Keratinocyte (primary cell): ENCODE measurements around the gene CACFD1. TPM values are rescaled to one million over a fixed set of nuclear protein-coding genes. Genes with fewer than 3 reads are reported as not detected.

Experiments used
- DNase-seq: peaks from one replicate; pipeline ENCODE4 v3.0.0-alpha.2; 2011; ENCODE audit warnings: low read depth, missing footprints, low spot score
- FAIRE-seq: peaks from 2 replicates; lab custom pipeline; 2011; peaks lifted over from hg19 to GRCh38; lab: Jason Lieb, UNC
- H2AFZ ChIP-seq: 2 replicates; pipeline ENCODE4 v1.6.0; 2012; ENCODE audit warnings: low read length, control low read depth, inconsistent platforms; ENCODE audit not compliant: control insufficient read depth
- H3K27ac ChIP-seq: 2 replicates; pipeline ENCODE4 v1.5.1; 2011; ENCODE audit warnings: low read length; ENCODE audit not compliant: control insufficient read depth, insufficient read depth
- H3K27me3 ChIP-seq: 3 replicates; pipeline ENCODE4 v1.6.0; 2011; ENCODE audit warnings: low read length; ENCODE audit not compliant: control insufficient read depth, insufficient read depth; ENCODE audit errors: extremely low read depth
- H3K36me3 ChIP-seq, 2 experiments: 2 replicates in 1 of 2; 3 replicates in 1 of 2; pipeline ENCODE4 v1.5.1; 2011; ENCODE audit warnings: low read length in 2 of 2, mild to moderate bottlenecking in 1 of 2; ENCODE audit not compliant: control insufficient read depth in 2 of 2, insufficient read depth in 2 of 2; ENCODE audit errors: extremely low read depth in 1 of 2
- H3K4me1 ChIP-seq: 3 replicates; pipeline ENCODE4 v1.5.1; 2011; ENCODE audit warnings: low read length; ENCODE audit not compliant: control insufficient read depth, insufficient read depth; ENCODE audit errors: extremely low read depth
- H3K4me2 ChIP-seq: 3 replicates; pipeline ENCODE4 v1.6.0; 2011; ENCODE audit warnings: low read depth, low read length; ENCODE audit not compliant: control insufficient read depth, insufficient read depth; ENCODE audit errors: extremely low read depth
- H3K4me3 ChIP-seq, 3 experiments: fragments of 200-600 bp in 1 of 3; sonication (generic) in 1 of 3; 2 replicates in 2 of 3; 3 replicates in 1 of 3; pipeline ENCODE4 v1.5.1; 2011 to 2016; ENCODE audit warnings: low read length in 3 of 3, mild to moderate bottlenecking in 3 of 3, control low read depth in 2 of 3, inconsistent platforms in 1 of 3, low read depth in 1 of 3, mixed read lengths in 1 of 3, mixed run types in 1 of 3, moderate library complexity in 1 of 3; ENCODE audit not compliant: control insufficient read depth in 2 of 3, insufficient read depth in 2 of 3; ENCODE audit errors: extremely low read depth in 1 of 3
- H3K79me2 ChIP-seq: 2 replicates; pipeline ENCODE4 v1.6.0; 2012; ENCODE audit warnings: low read length; ENCODE audit not compliant: control insufficient read depth, insufficient read depth
- H3K9ac ChIP-seq: 3 replicates; pipeline ENCODE4 v1.6.0; 2011; ENCODE audit warnings: low read length; ENCODE audit not compliant: control insufficient read depth, insufficient read depth; ENCODE audit errors: extremely low read depth
- H3K9me1 ChIP-seq: 3 replicates; pipeline ENCODE4 v1.6.0; 2011; ENCODE audit warnings: low read length; ENCODE audit not compliant: control insufficient read depth, insufficient read depth; ENCODE audit errors: extremely low read depth
- H3K9me3 ChIP-seq: 2 replicates; pipeline ENCODE4 v1.5.1; 2012; ENCODE audit warnings: low read depth, low read length; ENCODE audit not compliant: control insufficient read depth
- H4K20me1 ChIP-seq: 3 replicates; pipeline ENCODE4 v1.6.0; 2011; ENCODE audit warnings: low read length; ENCODE audit not compliant: control insufficient read depth, insufficient read depth; ENCODE audit errors: extremely low read depth
- CTCF ChIP-seq, 3 experiments: IDR thresholded peaks in 1 of 3; conservative IDR thresholded peaks in 1 of 3; optimal IDR thresholded peaks in 1 of 3; 2 replicates in 2 of 3; 3 replicates in 1 of 3; pipeline versions ENCODE3 to v1.5.1; 2011; ENCODE audit warnings: low read length in 3 of 3, mild to moderate bottlenecking in 3 of 3, moderate library complexity in 2 of 3, control low read depth in 1 of 3, inconsistent platforms in 1 of 3; ENCODE audit not compliant: insufficient read depth in 2 of 3; ENCODE audit errors: extremely low read depth in 1 of 3
- EZH2 ChIP-seq: IDR thresholded peaks from one replicate; pipeline ENCODE4 v1.6.1; 2012; ENCODE audit warnings: inconsistent platforms, mild to moderate bottlenecking, low read length, moderate library complexity
- dilution Hi-C: fragments of 300-500 bp; cut with MboI; formaldehyde crosslinking; loops from one replicate; pipeline ENCODE4 v1.7.0; 2020; ENCODE audit warnings: low sequenced_read_pairs; ENCODE audit not compliant: extremely low pct_ligation_motif_present
- polyA plus RNA-seq, 5 experiments: library from polyadenylated mRNA; depleted of rRNA in 3 of 5; stranded (reverse) in 3 of 5; stranded (forward) in 1 of 5; unstranded in 1 of 5; fragments of >200 nt; gene quantifications; 1 replicate in 1 of 5; 2 replicates in 3 of 5; 3 replicates in 1 of 5; pipeline versions ENCODE4 v1.2.1 to v1.2.3, GENCODE V29; 2011 to 2012; ENCODE audit warnings: missing spikeins in 2 of 5, low read depth in 1 of 5, low replicate concordance in 1 of 5

Gene CACFD1
- polyA plus RNA-seq, 1 donor (not counting 4 experiments of a cell fraction or from before 2014, with no cell fraction given) = 3.4 TPM

GRCh38 chr9:133508046-133508445 lies 48.3 kb downstream of the CACFD1 start:
- no peak overlapping the region for H3K9ac ChIP-seq
- FAIRE-seq (no peak), DNase-seq (no peak)
- no peaks in the 10 kb centered on the region for H4K20me1 ChIP-seq
- H3K79me2 ChIP-seq = no peaks in the 10 kb centered on the region
- no peak overlapping the region for H3K4me2 ChIP-seq
- no peaks in the 10 kb centered on the region for H3K36me3 ChIP-seq
- no peak overlapping the region for H3K27ac ChIP-seq
- TF ChIP-seq EZH2 = no peak
- TF ChIP-seq CTCF (optimal IDR thresholded peaks at IDR 0.05 in 1 of 3, IDR thresholded peaks at IDR 0.05 in 1 of 3, conservative IDR thresholded peaks at IDR 0.05 in 1 of 3; ENCODE audit: extremely low read depth in 1 of 3, insufficient read depth in 2 of 3, low read length in 3 of 3) = no peak
- H3K9me1 ChIP-seq = no peaks in the 10 kb centered on the region
- no peak overlapping the region for H2AFZ ChIP-seq
- peaks cover 12% of the 10 kb centered on the region for H3K4me1 ChIP-seq
- dilution Hi-C loops = no loop called here
- H3K27me3 ChIP-seq = peaks cover 8% of the 10 kb centered on the region
- peaks cover 2% of the 10 kb centered on the region for H3K9me3 ChIP-seq
- H3K4me3 ChIP-seq = no peak overlapping the region

- peaks cover 12% of the 10 kb centered on the region for H3K4me1 ChIP-seq
- H3K36me3 ChIP-seq = no peaks in the 10 kb centered on the region
- no peaks in the 10 kb centered on the region for H3K79me2 ChIP-seq
- peak overlapping the region; percentile 65 for H3K4me2 ChIP-seq
- FAIRE-seq = no peak
- H3K27ac ChIP-seq = no peak overlapping the region
- H2AFZ ChIP-seq = no peak overlapping the region
- peaks cover 2% of the 10 kb centered on the region for H3K9me3 ChIP-seq
- peaks cover 14% of the 10 kb centered on the region for H3K27me3 ChIP-seq
- H3K4me3 ChIP-seq = peak overlapping the region in 2 of 3 experiments; percentile 18 to 31
- dilution Hi-C loops = no loop called here
- no peaks in the 10 kb centered on the region for H3K9me1 ChIP-seq
- TF ChIP-seq EZH2 (no peak), CTCF (optimal IDR thresholded peaks at IDR 0.05 in 1 of 3, IDR thresholded peaks at IDR 0.05 in 1 of 3, conservative IDR thresholded peaks at IDR 0.05 in 1 of 3; ENCODE audit: extremely low read depth in 1 of 3, insufficient read depth in 2 of 3, low read length in 3 of 3) (no peak)
- no peaks in the 10 kb centered on the region for H4K20me1 ChIP-seq
- no peak overlapping the region for H3K9ac ChIP-seq
- no peak for DNase-seq
Observed at GRCh38 chr9:133509179-133510083, 49.7 kb downstream of the CACFD1 start.
